HG03378 (cell line): ENCODE data around the gene ADAM12.
"Not testable (repeated sequence)": the region's sequence is repeated elsewhere in the genome, so short reads cannot be mapped to it uniquely, and the experiment has no call there.

Experiments used
- ATAC-seq: cut with Tn5 transposase; IDR thresholded peaks from one replicate; pipeline ENCODE4 v1.9.1; 2021; ENCODE audit warnings: mild to moderate bottlenecking, moderate library complexity; ENCODE audit not compliant: unreplicated experiment

The ADAM12 gene

DNA sequence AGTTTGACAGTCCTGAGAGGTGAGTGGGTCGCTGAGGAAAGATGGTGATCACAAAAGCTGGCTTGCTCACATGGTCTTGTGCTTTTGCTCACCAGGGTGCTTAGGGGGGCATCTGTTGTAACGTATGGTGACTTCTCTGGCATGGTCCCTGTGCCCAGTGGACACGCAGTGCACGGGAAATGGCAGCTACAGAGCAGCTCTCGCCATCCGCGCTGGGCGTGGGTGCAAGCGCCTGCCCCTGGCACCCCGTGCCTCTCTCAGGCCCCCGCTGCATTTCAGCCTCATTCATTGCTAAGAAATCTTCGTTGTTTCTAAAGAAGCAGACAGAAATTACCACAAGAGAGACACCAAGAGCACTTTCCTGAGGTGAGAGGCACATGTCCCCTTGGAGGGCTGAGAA, 390.7 kb downstream of the ADAM12 start:
- no peak for ATAC-seq

DNA sequence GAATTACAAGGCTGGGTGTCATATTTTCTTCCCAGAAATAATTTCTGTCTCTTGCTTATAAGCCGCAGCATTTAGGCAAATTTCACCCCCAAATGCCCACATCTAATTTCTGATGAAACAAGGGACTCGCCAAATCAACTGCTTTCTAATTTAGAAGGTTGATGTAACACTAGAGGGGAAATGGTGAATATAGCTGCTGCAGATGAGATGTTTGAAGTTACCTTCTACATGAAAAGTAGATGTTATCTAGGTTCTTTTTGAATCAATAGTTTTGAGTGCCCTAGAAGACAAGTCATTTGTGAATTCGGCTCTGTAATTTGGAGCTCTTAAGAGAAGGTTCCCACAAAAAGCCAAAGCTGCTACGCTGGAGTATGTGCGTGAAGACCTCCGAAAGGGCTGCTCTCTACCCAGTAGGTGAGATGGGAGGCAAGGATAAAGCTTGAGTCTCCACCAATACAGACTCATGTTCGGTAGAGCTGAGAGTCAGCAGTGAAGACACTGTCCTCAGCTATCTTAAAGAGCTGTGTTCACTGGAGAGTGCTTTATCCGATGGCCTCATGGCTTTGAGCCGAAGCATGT, 392.5 kb downstream of the ADAM12 start:
- ATAC-seq = no peak

DNA sequence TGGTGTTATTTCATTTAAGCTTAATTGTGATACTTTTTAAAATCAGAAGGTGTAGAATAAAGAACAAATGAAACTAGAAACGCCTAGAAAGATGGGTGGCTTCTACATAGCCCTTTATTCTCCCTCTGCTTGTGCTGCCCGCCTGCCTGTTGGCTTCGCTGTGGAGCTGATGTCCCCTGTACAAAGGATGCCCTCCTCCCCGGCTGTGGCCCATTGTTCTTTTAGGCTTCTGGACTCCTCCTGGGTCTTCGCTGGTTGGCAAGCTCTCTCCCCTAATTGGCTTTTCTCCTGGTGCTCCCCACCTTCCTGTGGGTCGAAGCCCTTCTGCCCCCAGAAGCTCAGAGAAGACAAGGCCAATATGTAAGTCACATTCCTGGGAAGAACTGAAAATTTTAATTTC, 393.7 kb downstream of the ADAM12 start:
- ATAC-seq = no peak

DNA sequence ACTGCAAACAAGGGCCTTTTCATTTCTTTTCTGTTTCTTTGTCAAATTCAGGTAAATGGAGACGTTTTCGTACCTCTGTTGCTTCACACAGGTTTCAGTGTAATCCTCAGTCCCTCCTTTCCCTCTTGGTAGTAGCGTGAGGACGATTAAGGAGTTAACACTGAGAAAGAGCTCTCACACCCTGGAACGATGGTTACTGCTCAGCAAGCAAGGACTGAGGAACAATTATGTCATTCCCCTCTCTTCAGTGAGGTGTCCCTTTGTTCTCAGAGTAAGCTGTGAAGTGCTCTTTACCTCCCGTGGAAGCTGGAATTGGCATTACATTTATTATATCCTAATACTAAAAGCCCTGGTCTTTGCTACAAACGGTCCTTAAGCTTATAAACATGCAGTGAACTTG, 396.0 kb downstream of the ADAM12 start:
- ATAC-seq = no peak

DNA sequence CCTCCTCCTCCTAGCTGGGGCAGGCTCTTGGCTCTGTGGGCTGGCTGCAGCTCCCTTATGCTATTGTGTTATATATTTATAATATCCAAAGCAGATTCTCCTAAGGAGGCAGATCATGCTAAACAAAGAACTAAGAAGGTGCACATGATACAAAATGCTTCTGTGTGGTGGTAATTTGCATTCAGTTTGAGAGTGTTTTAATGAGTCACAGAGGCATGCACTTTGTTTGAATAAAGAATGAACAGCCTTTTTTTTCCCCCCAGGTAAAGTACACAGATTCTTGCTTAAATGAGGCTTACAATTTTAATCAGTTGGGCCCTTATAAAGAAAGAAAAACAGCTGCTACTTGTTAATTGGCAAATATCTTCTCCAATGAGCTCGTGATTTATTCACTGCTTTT, 396.9 kb downstream of the ADAM12 start:
- no peak for ATAC-seq

DNA sequence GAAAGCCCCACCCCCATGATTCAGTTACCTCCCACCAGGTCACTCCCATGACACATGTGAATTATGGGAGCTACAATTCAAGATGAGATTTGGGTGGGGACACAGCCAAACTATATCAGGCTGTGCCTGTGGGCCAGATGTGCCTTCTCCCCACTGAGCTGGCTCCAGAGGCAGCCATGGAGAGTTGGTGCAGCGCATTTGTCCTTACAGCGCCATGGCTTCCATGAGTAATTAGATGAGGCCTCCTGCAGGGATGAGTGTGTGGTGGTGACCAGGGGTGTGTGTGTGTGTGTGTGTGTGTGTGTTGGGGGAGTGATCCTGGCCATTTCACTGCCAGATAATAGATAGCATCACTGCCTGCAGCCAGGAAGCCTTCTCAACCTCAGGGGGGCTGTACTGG, 397.3 kb downstream of the ADAM12 start:
- ATAC-seq = no peak

DNA sequence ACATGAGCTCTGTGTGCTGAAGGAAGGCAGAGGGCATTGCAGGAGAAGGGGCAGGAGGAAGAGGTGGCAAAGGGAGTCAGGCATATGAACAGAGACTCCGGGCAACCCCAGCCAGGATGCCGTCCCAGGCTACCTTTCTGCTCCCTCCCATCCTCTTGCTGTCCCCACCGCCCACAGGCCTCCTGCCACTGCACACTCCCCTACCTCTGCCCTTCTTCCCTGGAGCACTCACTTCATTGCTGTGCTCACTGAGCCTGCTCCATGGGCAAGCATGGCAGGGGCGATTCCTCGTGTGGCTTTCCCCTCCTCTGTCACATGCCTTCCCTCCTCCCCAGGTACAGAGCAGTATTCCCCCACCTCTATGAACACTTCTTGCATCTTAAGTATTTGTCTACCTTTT, 398.5 kb downstream of the ADAM12 start:
- ATAC-seq = no peak

DNA sequence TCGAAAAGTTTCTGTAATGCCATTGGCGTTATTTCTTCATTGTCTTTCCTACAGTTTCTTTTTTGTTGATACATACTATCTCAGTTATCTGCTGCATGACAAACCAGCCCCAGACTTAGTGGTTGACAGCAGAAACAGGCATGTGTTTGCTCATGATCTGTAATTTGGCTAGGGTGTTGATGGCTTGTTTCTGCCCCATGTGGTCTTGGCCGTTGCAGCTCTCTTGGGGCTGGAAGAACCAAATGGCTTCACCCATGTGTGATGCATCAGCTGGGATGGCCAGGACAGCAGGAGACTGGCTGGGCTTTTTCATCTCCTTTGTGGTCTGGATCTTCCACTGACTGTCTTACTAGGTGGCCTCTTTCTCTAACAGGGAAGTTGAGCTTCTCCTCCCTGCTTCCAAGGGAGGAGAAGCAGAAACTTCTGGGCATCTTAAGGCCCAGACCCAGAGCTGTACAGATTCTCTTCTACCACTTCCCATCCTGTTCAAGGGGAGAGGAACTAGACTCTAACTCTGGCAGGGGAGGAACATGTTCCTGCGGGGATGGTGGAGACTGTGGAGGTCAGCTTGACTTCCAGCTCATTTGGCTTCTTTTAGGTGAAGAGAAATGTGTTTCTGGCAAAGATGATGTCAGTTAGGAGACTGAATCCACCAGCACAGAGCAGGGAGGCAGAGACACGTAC, 402.6 kb downstream of the ADAM12 start:
- no peak for ATAC-seq

DNA sequence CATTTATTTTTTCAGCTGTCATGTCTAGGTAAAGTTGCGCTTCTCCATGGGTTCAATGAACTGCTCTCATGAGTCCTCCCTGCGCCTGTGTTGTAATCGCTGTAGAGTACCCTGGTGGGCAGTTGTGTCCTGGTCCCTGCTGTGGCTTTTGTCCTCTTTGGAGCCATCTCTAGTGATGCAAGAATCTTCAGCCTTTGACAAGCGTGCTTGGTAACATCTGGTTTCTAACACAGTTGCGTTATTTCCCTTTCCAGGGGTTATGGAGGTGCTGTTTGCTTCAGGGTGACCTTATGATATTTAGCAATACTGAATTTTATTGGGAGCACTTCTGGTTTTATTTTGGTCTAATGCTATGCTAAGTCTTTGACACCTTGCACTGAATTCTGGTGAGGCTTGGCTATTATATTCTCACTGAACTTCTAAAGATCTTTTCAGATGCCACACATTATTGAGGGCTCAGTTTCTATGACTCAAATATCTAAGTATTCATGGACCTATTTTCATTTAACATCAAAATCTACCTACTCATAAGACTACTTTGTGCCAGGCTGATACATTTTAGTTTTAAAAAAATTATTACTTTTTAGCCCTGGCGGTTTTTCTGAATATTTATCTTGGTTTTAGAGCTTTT, 403.3 kb downstream of the ADAM12 start:
- ATAC-seq = no peak

DNA sequence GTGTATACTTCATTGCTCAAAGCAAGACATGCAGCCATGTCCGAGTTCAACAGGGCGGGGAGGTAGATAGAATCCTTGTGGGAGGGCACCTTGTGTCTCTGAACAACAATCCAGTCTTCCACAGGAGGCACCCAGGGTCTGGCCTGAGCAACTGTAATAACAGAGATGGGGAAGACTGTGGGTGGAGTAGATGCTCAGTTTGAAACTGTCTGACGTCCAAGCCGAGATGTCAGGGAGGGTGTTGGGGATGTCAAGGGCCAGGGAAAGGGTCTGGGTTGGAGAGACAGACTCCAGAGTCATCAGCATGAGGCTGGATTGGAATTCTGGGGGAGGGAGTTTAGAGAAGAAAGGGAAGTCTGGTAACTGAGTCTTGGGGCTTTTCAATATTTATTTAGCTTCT, 403.9 kb downstream of the ADAM12 start:
- ATAC-seq = no peak

DNA sequence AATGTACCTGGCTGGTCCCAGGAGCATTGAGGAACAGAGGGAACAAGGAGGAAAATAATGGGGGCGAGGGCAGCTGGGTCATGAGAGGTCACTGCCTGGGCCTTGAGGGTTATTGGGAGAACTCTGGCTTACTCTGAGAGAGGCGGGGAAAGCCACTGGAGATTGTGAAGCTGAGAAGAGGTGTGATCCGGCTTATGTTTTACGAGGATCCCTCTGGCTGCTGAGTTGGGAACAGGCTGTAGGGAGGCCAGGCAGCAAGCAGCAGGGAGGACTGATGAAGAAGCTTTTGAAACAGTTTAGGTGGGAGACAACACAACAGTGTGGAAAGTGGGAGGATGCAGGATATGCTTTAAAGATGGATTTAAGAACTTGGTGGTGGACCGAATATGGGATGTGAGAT, 404.6 kb downstream of the ADAM12 start:
- ATAC-seq = no peak

DNA sequence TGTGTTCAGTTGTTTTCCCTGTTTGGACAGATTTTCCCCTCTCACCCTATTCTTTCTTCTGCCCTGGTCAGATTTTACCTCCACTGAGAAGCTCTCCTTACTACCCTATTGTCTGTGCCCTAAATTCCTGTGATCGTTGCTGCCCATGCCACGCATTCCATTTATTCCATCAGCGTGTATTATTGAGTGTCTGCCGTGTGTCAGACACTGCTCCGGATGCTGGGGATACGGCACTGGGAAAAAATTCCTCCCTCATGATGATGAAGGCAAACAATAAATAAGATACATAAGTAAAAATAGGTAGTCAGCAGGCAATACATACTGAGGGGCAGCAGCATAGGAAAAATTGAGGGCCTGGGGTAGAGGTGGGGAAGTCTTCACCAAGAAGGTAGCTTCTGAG, 405.1 kb downstream of the ADAM12 start:
- ATAC-seq = no peak

DNA sequence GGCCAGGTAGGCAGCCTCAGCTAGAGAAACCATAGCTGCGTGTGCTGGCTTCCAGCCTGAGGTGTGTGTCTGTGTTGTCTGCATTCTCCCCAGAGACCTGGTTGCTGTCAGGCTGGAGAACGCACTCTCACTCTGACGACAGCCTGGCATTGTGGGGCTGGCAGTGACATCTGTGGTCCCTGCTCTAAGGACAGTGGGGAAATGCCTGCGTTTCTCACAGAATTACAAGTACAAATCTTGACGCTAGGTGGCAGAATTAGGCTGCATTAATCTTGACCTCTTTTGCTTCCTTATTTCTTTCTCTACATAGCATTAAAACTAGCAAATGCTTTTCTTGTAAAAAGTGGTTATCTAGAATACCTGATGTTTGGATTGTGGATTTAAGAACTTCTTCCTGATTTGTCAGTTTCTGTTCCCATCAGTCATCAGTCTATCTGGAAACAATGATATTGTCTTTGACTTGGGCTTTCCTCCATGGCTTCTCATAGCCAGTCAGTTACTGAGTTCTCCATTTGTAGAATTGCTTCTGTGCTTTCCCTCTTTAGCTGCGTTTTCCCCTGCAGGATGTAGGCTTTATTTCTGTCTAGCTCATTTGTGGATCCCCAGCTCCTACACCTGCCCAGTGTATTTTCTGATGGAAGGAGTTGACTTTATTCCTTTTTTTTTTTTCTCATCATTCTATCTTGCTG, 405.9 kb downstream of the ADAM12 start:
- ATAC-seq = peak; percentile 87

DNA sequence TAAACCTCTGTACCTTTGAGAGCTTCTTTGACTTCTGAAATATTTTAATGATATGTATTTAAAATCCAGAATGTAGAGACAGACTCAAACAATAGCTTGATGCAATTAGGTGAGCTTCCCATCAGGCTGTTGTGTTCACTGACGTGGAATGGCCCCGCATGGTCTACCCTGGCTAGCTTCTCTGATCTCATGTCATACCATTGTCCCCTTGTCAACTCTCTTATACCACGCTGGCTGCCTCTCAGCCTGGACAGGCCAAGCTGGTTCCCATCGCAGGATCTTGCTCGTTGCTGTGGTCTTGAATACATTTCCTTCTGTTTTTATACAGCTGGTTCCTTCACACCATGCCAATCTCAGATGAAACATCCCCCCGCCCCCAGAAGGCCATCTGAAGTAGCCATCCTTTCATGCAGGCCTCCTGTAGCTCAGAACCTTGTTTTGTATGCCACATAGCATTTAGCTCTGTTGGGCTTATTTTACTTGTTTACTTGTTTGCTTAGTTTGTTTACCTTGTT, 407.7 kb downstream of the ADAM12 start:
- ATAC-seq = no peak

DNA sequence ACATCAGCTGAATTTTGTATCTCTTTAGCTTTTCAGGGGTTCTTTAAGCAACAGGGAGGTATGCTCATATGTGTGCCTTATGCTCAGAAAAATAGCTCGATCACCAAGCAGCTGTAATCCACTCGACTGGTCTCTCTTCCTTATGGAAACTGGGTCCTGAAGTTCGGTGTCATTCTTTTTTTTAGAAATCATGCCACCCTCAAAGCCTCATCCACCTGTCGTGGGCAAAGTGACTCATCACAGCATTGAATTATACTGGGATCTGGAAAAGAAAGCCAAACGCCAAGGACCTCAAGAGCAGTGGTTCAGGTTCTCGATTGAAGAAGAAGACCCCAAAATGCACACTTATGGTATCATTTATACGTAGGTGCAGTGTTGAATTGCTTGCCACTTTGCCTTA, 408.3 kb downstream of the ADAM12 start:
- no peak for ATAC-seq

DNA sequence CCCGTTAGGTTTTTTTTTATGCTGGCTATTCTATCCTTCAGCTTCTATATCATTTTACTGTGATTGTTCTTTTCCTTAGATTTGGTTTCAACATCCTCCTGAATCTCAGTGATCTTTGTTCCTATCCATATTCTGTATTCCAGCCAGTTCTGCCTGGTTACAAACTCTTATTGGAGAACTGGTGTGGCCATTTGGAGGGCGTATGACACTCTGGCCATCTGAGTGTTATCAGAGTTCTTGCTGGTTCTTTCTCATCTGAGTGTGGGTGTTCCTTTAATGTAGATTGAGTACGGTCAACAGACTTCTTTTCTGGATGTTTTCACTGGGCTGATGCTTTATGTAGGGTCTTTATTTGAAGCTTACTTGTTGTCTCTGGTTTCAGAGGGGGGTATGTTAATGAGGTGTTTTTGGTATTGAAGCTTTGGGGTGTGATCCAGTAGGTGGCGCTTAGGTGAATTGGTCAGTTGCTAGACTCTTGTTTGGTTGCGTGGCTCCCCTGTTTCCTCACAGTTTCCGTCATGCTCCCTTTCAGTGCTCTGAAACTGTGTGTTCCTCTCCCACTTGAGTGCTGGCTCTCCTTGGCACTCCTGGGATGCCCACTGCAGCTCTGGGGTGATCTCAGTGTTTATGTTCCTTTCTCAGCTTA, 411.2 kb downstream of the ADAM12 start:
- no peak for ATAC-seq

DNA sequence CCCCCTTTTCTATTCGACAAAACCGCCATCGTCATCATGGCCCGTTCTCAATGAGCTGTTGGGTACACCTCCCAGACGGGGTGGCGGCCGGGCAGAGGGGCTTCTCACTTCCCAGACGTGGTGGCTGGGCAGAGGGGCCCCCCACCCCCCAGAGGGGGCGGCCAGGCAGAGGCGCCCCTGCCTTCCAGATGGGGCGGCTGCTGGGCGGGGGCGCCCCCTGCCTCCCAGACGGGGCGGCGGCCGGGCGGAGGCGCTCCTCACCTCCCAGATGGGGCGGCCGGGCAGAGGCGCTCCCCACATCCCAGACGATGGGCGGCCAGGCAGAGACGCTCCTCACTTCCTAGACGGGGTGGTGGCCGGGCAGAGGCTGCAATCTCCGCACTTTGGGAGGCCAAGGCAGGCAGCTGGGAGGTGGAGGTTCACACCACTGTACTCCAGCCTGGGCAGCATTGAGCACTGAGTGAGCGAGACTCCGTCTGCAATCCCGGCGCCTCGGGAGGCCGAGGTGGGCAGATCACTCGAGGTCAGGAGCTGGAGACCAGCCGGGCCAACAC, 418.1 kb downstream of the ADAM12 start:
- not testable (repeated sequence) for ATAC-seq

DNA sequence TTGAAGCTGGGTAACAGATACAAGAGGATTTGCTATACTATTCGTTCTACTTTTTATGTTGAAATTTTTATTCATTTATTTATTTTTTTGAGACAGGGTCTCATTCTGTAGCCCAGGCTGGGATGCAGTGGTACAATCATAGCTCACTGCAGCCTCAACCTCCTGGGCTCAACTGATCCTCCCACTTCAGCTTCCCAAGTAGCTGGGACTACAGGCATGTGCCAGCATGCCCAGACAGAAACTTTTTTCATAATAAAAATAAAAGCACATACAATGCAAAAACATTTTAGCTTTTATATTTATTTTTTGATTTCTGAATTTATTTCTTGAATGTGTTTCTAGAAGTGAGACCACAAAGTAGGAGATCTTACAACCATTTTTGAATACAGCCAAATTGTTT, 420.7 kb downstream of the ADAM12 start:
- ATAC-seq = no peak

DNA sequence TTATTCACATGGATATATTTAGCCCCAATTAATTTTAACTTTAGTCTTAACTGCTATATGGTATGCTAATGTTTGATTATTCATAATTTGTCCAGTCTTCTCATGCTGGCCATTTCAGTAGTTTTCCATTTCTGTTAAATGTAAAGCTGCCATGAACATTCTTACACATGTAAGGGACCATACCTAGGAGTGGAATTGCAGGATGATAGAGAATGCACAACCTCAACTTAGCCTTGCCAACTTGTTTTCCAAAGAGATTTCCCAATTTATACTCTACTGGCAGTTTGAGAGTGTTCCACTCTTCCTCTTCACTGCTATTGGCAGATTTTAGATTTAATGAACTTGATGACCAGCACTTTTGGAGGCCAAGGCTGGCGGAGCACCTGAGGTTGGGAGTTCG, 423.7 kb downstream of the ADAM12 start:
- ATAC-seq = no peak
